ENCODE results near the gene C4orf54. TPM values are rescaled to one million over a fixed set of nuclear protein-coding genes. Genes with fewer than 3 reads are reported as not detected.

Gene C4orf54
- total and polyA plus RNA-seq, 2 of the 4 experiments (the other 2 are of a cell fraction): not detected

DNA sequence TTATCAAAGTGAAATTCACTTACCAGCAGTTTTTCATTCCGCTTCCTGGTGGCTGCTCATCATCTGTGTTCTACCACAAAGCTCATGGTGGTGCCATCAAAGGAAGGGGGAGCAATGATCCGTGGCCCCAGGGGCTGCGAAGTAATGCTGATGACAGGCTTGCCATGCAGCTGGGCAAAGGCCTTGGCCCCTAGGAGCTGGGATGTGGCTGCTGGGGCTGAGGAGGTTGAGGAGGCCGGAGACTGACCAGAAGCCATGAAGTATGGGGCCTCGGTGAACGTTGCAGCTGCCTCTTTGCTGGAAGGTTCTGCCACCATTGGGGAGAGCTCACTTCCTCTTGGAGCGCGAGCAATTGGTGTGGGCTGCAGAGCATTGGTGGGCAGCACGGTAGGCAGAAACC, 8.4 kb downstream of the C4orf54 start:
- no peak overlapping the region for H2BK20ac ChIP-seq (ENCODE audit: low read depth, low read length)
- ChIA-PET POLR2A (ENCODE audit: unreplicated experiment) (no interaction called here), CTCF (no interaction called here)
- no peak overlapping the region for H2BK5ac ChIP-seq (ENCODE audit: low read depth, low read length, poor library complexity, severe bottlenecking)
- H2AK5ac ChIP-seq (ENCODE audit: low read depth, low read length): no peak overlapping the region
- H2BK120ac ChIP-seq (ENCODE audit: low read depth, low read length): no peak overlapping the region
- no peak overlapping the region for H4K5ac ChIP-seq (ENCODE audit: low read depth, low read length)
- H3K9me3 ChIP-seq (ENCODE audit: control insufficient read depth, insufficient read depth, low read length): no peaks in the 10 kb centered on the region; the same call in 1 of the 2 replicates
- no peaks in the 10 kb centered on the region for H3K9me1 ChIP-seq (ENCODE audit: insufficient read depth, low read length)
- WGBS, 2 experiments (ENCODE audit: extremely low coverage in 2 of 2, insufficient read length in 1 of 2): 33% methylated on average over 2 of the region's 9 CpGs; no CpG with 5 or more reads in 1 of the 2 experiments
- in situ Hi-C loops (cut with MboI; ENCODE audit: low sequenced_read_pairs): no loop called here
- ATAC-seq (ENCODE audit: low read depth): no peak
- peak overlapping the region; percentile 41 for H2AFZ ChIP-seq (replicated peaks; ENCODE audit: low read length, poor library complexity)
- H3K27ac ChIP-seq (ENCODE audit: insufficient read depth, low read length): no peak overlapping the region
- no peak overlapping the region for H3K4me2 ChIP-seq (ENCODE audit: low read depth, low read length)
- no peaks in the 10 kb centered on the region for H4K20me1 ChIP-seq (ENCODE audit: insufficient read depth, low read length)
- H3K27me3 ChIP-seq (ENCODE audit: control insufficient read depth, insufficient read depth, low read length): peaks cover 5% of the 10 kb centered on the region
- no peak overlapping the region for H4K91ac ChIP-seq (ENCODE audit: insufficient read depth, low read depth, low read length)
- H3K4ac ChIP-seq (ENCODE audit: low read depth, low read length): no peak overlapping the region
- no peak overlapping the region for H3K4me3 ChIP-seq (ENCODE audit: insufficient read depth, low read depth, low read length)
- BruUV-seq (replicated peaks): no TSS peak
- H2BK15ac ChIP-seq (ENCODE audit: low read depth, low read length): no peak overlapping the region
- no peak overlapping the region for H3K23ac ChIP-seq (ENCODE audit: low read depth, low read length)
- no peaks in the 10 kb centered on the region for H3K4me1 ChIP-seq (ENCODE audit: control insufficient read depth, insufficient read depth, low read length)
- no peak overlapping the region for H2AK9ac ChIP-seq (replicated peaks; ENCODE audit: low read depth, low read length, poor library complexity)
- H3K56ac ChIP-seq (ENCODE audit: extremely low read depth, insufficient read depth, low read length): no peak overlapping the region
- no peak overlapping the region for H3K9ac ChIP-seq (ENCODE audit: low read depth, low read length)
- intact Hi-C loops (cut with micrococcal nuclease): no loop called here
- TF ChIP-seq FOS (IDR thresholded peaks at IDR 0.05; ENCODE audit: low read depth, low read length): no peak
- TF ChIP-seq BHLHE40 (IDR thresholded peaks at IDR 0.05; ENCODE audit: low read depth, low read length): no peak
- H3K14ac ChIP-seq (replicated peaks; ENCODE audit: low read depth, low read length): no peak overlapping the region
- no peaks in the 10 kb centered on the region for H3K79me1 ChIP-seq (ENCODE audit: low read depth in 1 of 2, low read length in 2 of 2)
- no peak overlapping the region for H3K18ac ChIP-seq (ENCODE audit: low read depth, low read length)
- dilution Hi-C loops (cut with HindIII; ENCODE audit: low sequenced_read_pairs, unreplicated experiment): no loop called here
- H3K36me3 ChIP-seq (ENCODE audit: control insufficient read depth, insufficient read depth, low read length): no peaks in the 10 kb centered on the region
- no peak overlapping the region for H4K8ac ChIP-seq (ENCODE audit: low read depth in 2 of 2, low read length in 2 of 2)
- no peak for DNase-seq

Data from IMR-90 (cell line).